ENCODE results near the gene RNASEH2C.
"Not testable (repeated sequence)": the region's sequence is repeated elsewhere in the genome, so short reads cannot be mapped to it uniquely, and the experiment has no call there.

Gene RNASEH2C

GRCh38 chr11:65717906-65718305, 2.7 kb downstream of the RNASEH2C start:
- DNase-seq (ENCODE audit: low read depth in 2 of 2), result no peak

- no peak for DNase-seq (ENCODE audit: low read depth in 2 of 2)
These were observed 3.7 kb downstream of the RNASEH2C start for GRCh38 chr11:65716774-65717405.

- no peak for DNase-seq (ENCODE audit: low read depth in 2 of 2)
These were observed 4.3 kb downstream of the RNASEH2C start for GRCh38 chr11:65716302-65716701.

GRCh38 chr11:65714433-65714832, 6.2 kb downstream of the RNASEH2C start:
- DNase-seq (ENCODE audit: low read depth in 2 of 2), result no peak

GRCh38 chr11:65713212-65713969, 7.2 kb downstream of the RNASEH2C start:
- no peak for DNase-seq (ENCODE audit: low read depth in 2 of 2)

GRCh38 chr11:65712633-65713076, 7.9 kb downstream of the RNASEH2C start:
- no peak for DNase-seq (ENCODE audit: low read depth in 2 of 2)

GRCh38 chr11:65711785-65712632, 8.6 kb downstream of the RNASEH2C start, which contains the start of gene KAT5:
Gene KAT5, plus strand, starts transcription at chr11:65712252. Its CDS starts 16 bp downstream, at chr11:65712268.
- peak; percentile 96 for DNase-seq (ENCODE audit: low read depth in 2 of 2)

- no peak for DNase-seq (ENCODE audit: low read depth in 2 of 2)
These were observed 10.2 kb downstream of the RNASEH2C start for GRCh38 chr11:65710421-65710820.

GRCh38 chr11:65709661-65710060, 10.9 kb downstream of the RNASEH2C start:
- DNase-seq (ENCODE audit: low read depth in 2 of 2), result no peak

GRCh38 chr11:65708451-65708850, 12.1 kb downstream of the RNASEH2C start:
- no peak for DNase-seq (ENCODE audit: low read depth in 2 of 2)

- not testable (repeated sequence) for DNase-seq (ENCODE audit: low read depth in 2 of 2)
These were observed 13.6 kb downstream of the RNASEH2C start for GRCh38 chr11:65707002-65707401.

GRCh38 chr11:65706303-65706763, 14.3 kb downstream of the RNASEH2C start:
- peak; percentile 58 to 68 for DNase-seq (ENCODE audit: low read depth in 2 of 2)

- DNase-seq (ENCODE audit: low read depth in 2 of 2), result no peak
These were observed 16.8 kb downstream of the RNASEH2C start for GRCh38 chr11:65703846-65704245.

- DNase-seq (ENCODE audit: low read depth in 2 of 2), result no peak
These were observed 18.9 kb downstream of the RNASEH2C start for GRCh38 chr11:65701686-65702085.

- DNase-seq (ENCODE audit: low read depth in 2 of 2), result no peak
These were observed 20.2 kb downstream of the RNASEH2C start for GRCh38 chr11:65700399-65700798.

- no peak for DNase-seq (ENCODE audit: low read depth in 2 of 2)
These were observed 21.3 kb downstream of the RNASEH2C start for GRCh38 chr11:65699306-65699705.

GRCh38 chr11:65698205-65698604, 22.4 kb downstream of the RNASEH2C start:
- no peak for DNase-seq (ENCODE audit: low read depth in 2 of 2)

GRCh38 chr11:65696802-65697552, 23.6 kb downstream of the RNASEH2C start:
- DNase-seq (ENCODE audit: low read depth in 2 of 2), result no peak

GRCh38 chr11:65695459-65696241, 24.9 kb downstream of the RNASEH2C start:
- DNase-seq (ENCODE audit: low read depth in 2 of 2), result no peak

- DNase-seq (ENCODE audit: low read depth in 2 of 2), result no peak
These were observed 28.2 kb downstream of the RNASEH2C start for GRCh38 chr11:65692367-65692766.

- not testable (repeated sequence) for DNase-seq (ENCODE audit: low read depth in 2 of 2)
These were observed 28.8 kb downstream of the RNASEH2C start for GRCh38 chr11:65691847-65692246.

Data from activated CD4-positive, alpha-beta T cell treated with anti-CD3 and anti-CD28 coated beads for 24 hours (primary cell).